A549 treated with AZD9567 at 1 μM for 4 hours (cell line): ENCODE results near the gene FLYWCH1. TPM values are rescaled to one million over a fixed set of nuclear protein-coding genes. Genes with fewer than 3 reads are reported as not detected.

ENCODE experiments used
- total RNA-seq: library from RNA; stranded (reverse); fragments of 200-300 nt; extraction: Qiagen RNA extraction; gene quantifications from 5 replicates; pipeline ENCODE4 v1.2.3, GENCODE V29; 2022; ENCODE audit not compliant: insufficient read depth

FLYWCH1 gene, protein sequence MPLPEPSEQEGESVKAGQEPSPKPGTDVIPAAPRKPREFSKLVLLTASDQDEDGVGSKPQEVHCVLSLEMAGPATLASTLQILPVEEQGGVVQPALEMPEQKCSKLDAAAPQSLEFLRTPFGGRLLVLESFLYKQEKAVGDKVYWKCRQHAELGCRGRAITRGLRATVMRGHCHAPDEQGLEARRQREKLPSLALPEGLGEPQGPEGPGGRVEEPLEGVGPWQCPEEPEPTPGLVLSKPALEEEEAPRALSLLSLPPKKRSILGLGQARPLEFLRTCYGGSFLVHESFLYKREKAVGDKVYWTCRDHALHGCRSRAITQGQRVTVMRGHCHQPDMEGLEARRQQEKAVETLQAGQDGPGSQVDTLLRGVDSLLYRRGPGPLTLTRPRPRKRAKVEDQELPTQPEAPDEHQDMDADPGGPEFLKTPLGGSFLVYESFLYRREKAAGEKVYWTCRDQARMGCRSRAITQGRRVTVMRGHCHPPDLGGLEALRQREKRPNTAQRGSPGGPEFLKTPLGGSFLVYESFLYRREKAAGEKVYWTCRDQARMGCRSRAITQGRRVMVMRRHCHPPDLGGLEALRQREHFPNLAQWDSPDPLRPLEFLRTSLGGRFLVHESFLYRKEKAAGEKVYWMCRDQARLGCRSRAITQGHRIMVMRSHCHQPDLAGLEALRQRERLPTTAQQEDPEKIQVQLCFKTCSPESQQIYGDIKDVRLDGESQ
- 23.6 to 29.2 TPM (median 26.3 TPM) in 5 replicates for total RNA-seq

DNA sequence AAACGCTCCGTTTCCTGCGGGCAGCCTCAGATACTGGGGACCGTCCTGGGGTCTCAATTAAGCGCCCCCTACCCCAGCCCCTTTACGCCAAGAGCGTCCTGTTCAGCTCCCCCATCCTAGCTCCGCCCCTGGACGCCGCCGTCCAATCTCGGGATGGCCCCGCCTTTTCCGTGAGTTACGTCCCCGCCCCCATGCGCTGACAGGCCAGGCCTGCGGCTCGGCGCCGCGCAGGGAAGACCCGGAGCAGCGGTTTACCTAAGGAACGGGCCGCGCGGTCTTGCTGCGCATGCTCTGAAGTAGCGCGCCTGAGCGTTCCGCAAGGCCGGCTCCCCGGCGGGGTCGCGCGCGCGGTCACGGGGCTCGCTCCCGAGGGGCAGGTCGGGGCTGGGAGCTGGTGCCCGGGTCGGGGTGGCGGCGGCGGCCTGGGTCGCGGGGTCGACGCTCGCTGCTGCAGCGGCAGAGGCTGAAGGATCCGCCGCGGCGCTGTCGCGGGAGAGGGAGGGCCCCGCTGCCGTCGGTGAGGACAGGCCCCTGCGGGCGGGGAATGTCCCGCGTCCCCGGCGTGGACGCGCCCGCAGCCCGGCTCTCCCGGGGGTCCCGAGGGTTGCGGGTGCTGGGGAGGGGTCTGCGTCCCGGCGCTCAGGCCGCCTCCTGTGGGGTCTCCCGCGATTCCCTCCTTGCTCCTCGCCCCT lies at the start of gene FLYWCH1:
TSS of gene FLYWCH1 (plus strand) at position 294 of the 692 bp plus-strand sequence. CDS start 17,755 bp downstream, outside the sequence.

DNA sequence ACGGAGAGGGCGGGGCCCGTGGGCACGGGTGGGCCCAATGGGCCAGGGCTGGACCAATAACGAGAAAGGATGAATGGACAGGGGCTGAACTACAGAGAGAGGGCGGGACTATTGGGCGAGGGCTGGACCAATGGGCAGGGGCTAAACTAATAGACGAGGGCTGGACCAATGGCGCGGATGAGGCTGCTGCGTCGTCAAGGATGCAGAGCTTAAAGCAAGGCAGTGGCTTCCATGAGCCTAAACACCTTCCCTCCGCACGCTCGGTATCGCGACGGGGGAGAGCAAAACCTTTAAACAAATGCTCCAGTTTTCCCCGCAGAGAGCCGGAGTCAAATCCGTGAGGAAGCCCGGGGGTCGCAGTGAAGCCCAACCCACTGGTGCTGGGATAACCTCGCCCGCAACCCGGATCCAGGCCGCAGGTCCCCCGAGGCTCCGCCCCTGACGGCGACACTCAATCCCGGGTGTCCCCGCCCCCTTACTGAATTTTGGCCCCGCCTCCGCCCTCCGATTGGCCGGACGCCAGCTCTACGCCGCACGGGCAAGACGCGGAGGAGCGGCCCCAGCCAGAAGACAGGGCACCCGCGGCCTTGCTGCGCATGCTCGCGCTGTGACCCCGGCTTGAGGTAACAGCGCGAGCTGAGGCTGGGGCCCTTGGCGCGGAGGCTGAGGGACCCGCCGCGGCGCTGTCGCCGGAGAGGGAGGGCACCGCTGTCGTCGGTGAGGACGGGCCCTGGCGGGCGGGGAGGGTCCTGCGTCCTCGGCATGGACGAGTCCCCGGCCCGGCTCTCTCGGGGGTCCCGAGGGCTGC lies 28.9 kb upstream of the FLYWCH1 start, which contains the start of gene FLYWCH2:
TSS of gene FLYWCH2 (plus strand) at position 566 of the 808 bp plus-strand sequence. CDS start 13,235 bp downstream, outside the sequence.

DNA sequence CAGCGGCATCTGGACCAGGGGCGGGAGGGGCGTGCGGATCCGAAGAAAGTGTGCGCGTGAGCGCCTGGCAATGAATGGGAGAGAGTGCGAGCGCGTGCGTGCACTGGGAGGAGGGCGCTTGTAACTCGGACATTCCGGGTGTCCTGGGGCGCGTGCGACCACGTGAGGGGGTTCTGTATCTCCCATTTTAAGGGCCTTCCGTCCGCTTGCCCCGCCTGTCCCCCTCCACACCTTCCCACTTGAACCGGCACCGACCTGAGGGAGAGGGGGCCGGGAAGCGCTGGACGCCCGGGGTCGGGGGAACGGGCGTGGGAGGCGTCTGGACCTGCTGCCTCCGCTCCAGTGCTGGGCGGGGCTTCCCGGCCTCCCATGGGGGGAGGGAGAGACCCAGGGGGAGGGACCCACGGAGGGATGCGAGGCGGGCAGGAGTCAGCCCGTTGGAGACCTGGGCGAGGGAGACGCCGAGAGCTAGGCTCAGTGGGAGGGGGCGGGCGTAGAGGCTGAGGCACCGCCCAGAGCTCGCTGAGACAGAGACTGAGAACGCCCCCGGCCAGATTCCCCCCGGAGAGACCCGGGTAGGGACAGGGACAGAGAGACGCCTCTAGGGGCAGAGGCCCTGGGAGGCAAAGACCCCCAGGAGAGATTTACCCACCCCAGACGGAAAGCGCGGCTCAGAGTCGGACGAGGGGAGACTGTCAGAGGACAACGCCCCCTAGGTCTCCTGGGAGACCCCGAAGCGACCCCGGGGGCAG lies 52.2 kb downstream of the FLYWCH1 start, which contains the start of gene KREMEN2:
TSS of gene KREMEN2 (plus strand) at position 553 of the 752 bp plus-strand sequence. CDS start 246 bp downstream, outside the sequence.

DNA sequence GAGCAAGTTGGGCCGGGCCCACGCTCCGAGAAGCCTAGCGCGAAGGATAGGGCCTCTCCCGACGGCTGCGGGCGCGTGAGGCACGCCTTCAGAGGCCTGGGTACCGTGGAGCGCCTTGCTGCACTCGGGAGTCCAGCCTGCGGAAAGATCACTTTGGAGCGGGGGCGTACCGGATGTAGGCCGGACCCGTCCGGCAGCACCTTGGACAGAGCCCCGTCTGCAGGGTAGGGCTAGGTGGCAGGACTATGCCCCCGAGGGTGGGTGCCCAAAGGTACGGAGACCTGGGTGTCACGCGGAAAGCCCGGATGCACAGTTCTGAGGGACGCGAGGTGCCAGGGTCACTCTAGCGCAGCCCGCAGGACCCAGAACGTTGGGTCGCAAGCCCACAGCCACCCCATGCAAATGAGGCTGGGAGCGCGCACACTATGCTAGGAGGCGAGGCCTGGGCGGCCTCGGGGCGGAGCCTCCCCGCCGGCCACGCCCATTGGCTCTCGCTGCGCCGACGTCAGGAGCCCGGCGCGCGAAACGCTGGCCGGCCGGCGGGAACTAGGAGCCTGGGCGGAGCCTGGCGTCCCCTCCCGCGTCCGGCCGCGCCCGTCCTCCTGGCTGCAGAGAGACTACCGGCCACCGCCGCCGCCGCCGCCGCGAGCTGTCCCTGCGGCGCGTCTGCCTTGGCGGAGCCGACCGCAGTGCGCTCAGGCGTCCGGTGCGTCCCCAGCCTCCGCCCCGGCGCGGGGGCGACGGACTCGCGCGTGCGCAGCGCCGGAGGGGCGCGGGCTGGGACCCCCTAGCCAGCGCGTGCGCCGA lies 57.2 kb downstream of the FLYWCH1 start, which contains the start of gene PAQR4:
TSS of gene PAQR4 (plus strand) at position 611 of the 807 bp plus-strand sequence. CDS start 327 bp downstream, outside the sequence.

DNA sequence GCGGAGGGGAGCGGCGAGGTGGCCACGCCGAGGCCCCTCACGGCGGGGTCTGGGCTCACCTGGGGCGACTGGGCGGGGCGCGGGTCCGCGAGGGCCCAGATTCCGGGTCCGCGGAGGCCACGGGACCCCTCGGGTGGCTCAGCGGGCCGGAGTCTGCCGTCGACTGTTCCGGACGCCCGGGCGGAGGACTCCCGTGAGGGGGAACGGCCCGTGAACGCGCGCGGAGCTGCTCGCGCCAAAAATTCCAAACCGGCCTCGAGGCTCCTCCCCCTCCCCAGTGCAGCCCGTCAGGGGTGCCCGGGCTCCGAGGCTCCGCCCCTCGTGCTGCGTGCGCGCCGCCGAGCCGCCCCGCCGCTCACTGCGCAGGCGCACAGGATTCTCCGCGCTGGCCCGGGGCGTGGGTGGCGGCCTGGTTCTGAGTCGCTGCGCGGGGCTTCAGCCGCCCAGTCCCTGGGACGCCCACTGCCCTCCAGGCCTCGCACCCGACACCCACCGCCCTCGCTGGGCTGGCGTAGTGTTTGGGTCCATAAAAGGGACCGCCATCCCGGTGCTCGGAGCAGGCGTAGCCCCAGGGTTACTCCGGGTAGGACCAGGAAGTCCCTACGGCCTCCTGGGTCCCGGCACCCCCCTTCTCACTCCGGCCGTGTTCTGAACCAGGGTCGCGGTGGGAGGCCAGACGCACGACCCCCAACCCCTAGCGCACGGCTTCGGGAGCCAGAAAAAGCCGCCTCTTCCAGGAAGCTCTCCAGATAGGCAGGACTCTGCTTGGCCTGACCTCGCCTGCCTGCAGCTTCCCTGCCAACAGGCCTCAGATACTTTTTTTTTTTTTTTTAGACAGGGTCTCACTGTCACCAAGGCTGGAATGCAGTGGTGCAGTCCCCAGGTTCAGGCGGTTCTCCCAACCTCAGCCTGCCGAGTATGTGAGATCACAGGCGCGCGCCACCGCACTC lies 68.8 kb downstream of the FLYWCH1 start, which contains the start of gene PKMYT1:
TSS of gene PKMYT1 (minus strand) at position 220 of the 950 bp plus-strand sequence. CDS start 789 bp downstream, outside the sequence.

Other genes starting within 250 kb of the FLYWCH1 start
- gene KCTD5, start 229.4 kb upstream of the FLYWCH1 start, total RNA-seq = 38.4 to 49.1 TPM (median 46.5 TPM) in 5 replicates
- 1.5 to 2.4 TPM (median 1.6 TPM) in 5 replicates for gene PRSS27, start 191.7 kb upstream of the FLYWCH1 start, total RNA-seq
- gene SRRM2, start 159.3 kb upstream of the FLYWCH1 start, total RNA-seq = 299 to 450 TPM (median 440 TPM) in 5 replicates
- gene ELOB, start 134.7 kb upstream of the FLYWCH1 start, total RNA-seq = 407 to 510 TPM (median 497 TPM) in 5 replicates
- 0.06 TPM in 1 of 5 replicates, not detected in the others for gene PRSS33, start 124.4 kb upstream of the FLYWCH1 start, total RNA-seq
- not detected in 5 replicates for gene PRSS41, start 113.5 kb upstream of the FLYWCH1 start, total RNA-seq
- gene PRSS21, start 94.7 kb upstream of the FLYWCH1 start, total RNA-seq = 0.16 to 0.24 TPM in 2 of 5 replicates, not detected in the others
- 0.49 to 0.80 TPM (median 0.66 TPM) in 4 of 5 replicates, not detected in the other for gene ZG16B, start 81.6 kb upstream of the FLYWCH1 start, total RNA-seq
- 0.67 to 1.9 TPM (median 1.1 TPM) in 5 replicates for gene PRSS22, start 53.8 kb upstream of the FLYWCH1 start, total RNA-seq
- 48.1 to 54.9 TPM (median 50.4 TPM) in 5 replicates for gene FLYWCH2, start 28.7 kb upstream of the FLYWCH1 start, total RNA-seq
- 2.0 to 2.5 TPM (median 2.1 TPM) in 4 of 5 replicates, not detected in the other for gene KREMEN2, start 52.3 kb downstream of the FLYWCH1 start, total RNA-seq
- 46.7 to 50.9 TPM (median 49.9 TPM) in 5 replicates for gene PAQR4, start 57.4 kb downstream of the FLYWCH1 start, total RNA-seq
- 68.3 to 98.4 TPM (median 93.8 TPM) in 5 replicates for gene PKMYT1, start 68.5 kb downstream of the FLYWCH1 start, total RNA-seq
- gene CLDN9, start 101.0 kb downstream of the FLYWCH1 start, total RNA-seq = 0.37 to 0.71 TPM (median 0.42 TPM) in 4 of 5 replicates, not detected in the other
- gene CLDN6, start 106.3 kb downstream of the FLYWCH1 start, total RNA-seq = 0.18 to 1.2 TPM (median 0.28 TPM) in 5 replicates
- 438 to 673 TPM (median 603 TPM) in 5 replicates for gene TNFRSF12A, start 108.4 kb downstream of the FLYWCH1 start, total RNA-seq
- gene HCFC1R1, start 112.0 kb downstream of the FLYWCH1 start, total RNA-seq = 226 to 241 TPM (median 237 TPM) in 5 replicates
- gene THOC6, start 112.1 kb downstream of the FLYWCH1 start, total RNA-seq = 26.4 to 38.3 TPM (median 35.7 TPM) in 5 replicates
- gene BICDL2, start 125.0 kb downstream of the FLYWCH1 start, total RNA-seq = not detected in 5 replicates
- 0.86 to 1.1 TPM (median 0.96 TPM) in 4 of 5 replicates, not detected in the other for gene MMP25, start 134.6 kb downstream of the FLYWCH1 start, total RNA-seq
- gene IL32, start 153.7 kb downstream of the FLYWCH1 start, total RNA-seq = 13.0 to 37.1 TPM (median 22.9 TPM) in 5 replicates
- gene ZSCAN10, start 187.4 kb downstream of the FLYWCH1 start, total RNA-seq = 0.03 TPM in 1 of 5 replicates, not detected in the others
- 12.9 to 15.4 TPM (median 14.2 TPM) in 5 replicates for gene ZNF205, start 200.7 kb downstream of the FLYWCH1 start, total RNA-seq
- gene ZNF213, start 223.1 kb downstream of the FLYWCH1 start, total RNA-seq = 12.4 to 13.5 TPM (median 12.8 TPM) in 5 replicates